SU-DHL-6 (cell line): ENCODE results near the gene CISD3.

Experiments used
- H2AFZ ChIP-seq: fragments of 200-600 bp; sonication (generic); 2 replicates; pipeline ENCODE4 v1.6.1; 2014; ENCODE audit warnings: low read depth, mild to moderate bottlenecking, moderate library complexity, mixed read lengths, antibody characterized with exemption, low read length; ENCODE audit not compliant: severe bottlenecking
- H3F3A ChIP-seq: fragments of 200-600 bp; shearing (Covaris generic); 2 replicates; pipeline ENCODE4 v1.6.0; 2016; ENCODE audit warnings: antibody characterized with exemption, mild to moderate bottlenecking; ENCODE audit not compliant: insufficient read depth
- H3K27ac ChIP-seq: fragments of 200-600 bp; sonication (generic); 2 replicates; pipeline ENCODE4 v1.5.1; 2016; ENCODE audit warnings: low read depth, mild to moderate bottlenecking, low read length, moderate library complexity, mixed read lengths
- H3K27me3 ChIP-seq: fragments of 200-600 bp; sonication (generic), shearing (Covaris generic); 2 replicates; pipeline ENCODE4 v1.6.0; 2014; ENCODE audit warnings: mild to moderate bottlenecking, low read length
- H3K36me3 ChIP-seq: fragments of 200-600 bp; sonication (generic); 2 replicates; pipeline ENCODE4 v1.6.1; 2014; ENCODE audit warnings: mild to moderate bottlenecking, low read length, mixed read lengths
- H3K4me2 ChIP-seq: fragments of 300-600, 200-600 bp; shearing (Covaris generic), sonication (generic); 2 replicates; pipeline ENCODE4 v1.6.0; 2014; ENCODE audit warnings: low read length, low read depth, mild to moderate bottlenecking; ENCODE audit not compliant: poor library complexity, severe bottlenecking
- H3K4me3 ChIP-seq: fragments of 200-600 bp; sonication (generic); 2 replicates; pipeline ENCODE4 v1.5.1; 2014; ENCODE audit warnings: antibody characterized with exemption, low read length, mild to moderate bottlenecking, mixed read lengths; ENCODE audit not compliant: insufficient read depth, poor library complexity, severe bottlenecking
- H3K79me2 ChIP-seq: fragments of 200-600 bp; sonication (generic); 2 replicates; pipeline ENCODE4 v1.6.1; 2014; ENCODE audit warnings: mild to moderate bottlenecking, low read length, moderate library complexity; ENCODE audit not compliant: insufficient read depth
- H3K9ac ChIP-seq: fragments of 200-600 bp; sonication (generic); 2 replicates; pipeline ENCODE4 v1.7.0; 2014; ENCODE audit warnings: mild to moderate bottlenecking, low read length
- H3K9me2 ChIP-seq: fragments of 200-600 bp; sonication (generic); replicated peaks from 2 replicates; pipeline ENCODE4 v1.6.1; 2014; ENCODE audit warnings: low read length; ENCODE audit not compliant: insufficient read depth
- H3K9me3 ChIP-seq: fragments of 200-600 bp; sonication (generic); 2 replicates; pipeline ENCODE4 v1.6.1; 2014; ENCODE audit warnings: low read length, mixed read lengths; ENCODE audit not compliant: insufficient read depth
- H4K20me1 ChIP-seq: fragments of 200-600 bp; sonication (generic); 2 replicates; pipeline ENCODE4 v1.6.1; 2014; ENCODE audit warnings: low read depth, mild to moderate bottlenecking, antibody characterized with exemption, low read length, moderate library complexity, mixed read lengths
- CTCF ChIP-seq: fragments of 200-600 bp; sonication (generic); IDR thresholded peaks from one replicate; pipeline ENCODE4 v1.5.1; 2017; ENCODE audit warnings: antibody characterized with exemption, mild to moderate bottlenecking, low read length, moderate library complexity; ENCODE audit not compliant: insufficient read depth, poor library complexity, severe bottlenecking
- EZH2phosphoT487 ChIP-seq: fragments of 200-600 bp; sonication (generic), shearing (Covaris generic); conservative IDR thresholded peaks from 2 replicates; pipeline ENCODE4 v1.6.1; 2018; ENCODE audit warnings: mild to moderate bottlenecking, antibody characterized with exemption, low read length, moderate library complexity, mixed read lengths

CISD3 gene

GRCh38 chr17:38766341-38766740 lies 36.2 kb downstream of the CISD3 start:
- no peaks in the 10 kb centered on the region for H3K9me3 ChIP-seq
- no peaks in the 10 kb centered on the region for H3K9me2 ChIP-seq
- H3K4me3 ChIP-seq = no peak overlapping the region
- no peaks in the 10 kb centered on the region for H3K79me2 ChIP-seq
- no peaks in the 10 kb centered on the region for H3F3A ChIP-seq
- TF ChIP-seq EZH2phosphoT487 = no peak
- TF ChIP-seq CTCF = no peak
- no peaks in the 10 kb centered on the region for H4K20me1 ChIP-seq
- no peaks in the 10 kb centered on the region for H3K27me3 ChIP-seq
- H3K9ac ChIP-seq = no peak overlapping the region
- H3K4me2 ChIP-seq = no peak overlapping the region
- H3K27ac ChIP-seq = no peak overlapping the region
- H2AFZ ChIP-seq = no peak overlapping the region
- H3K36me3 ChIP-seq = peaks cover 4% of the 10 kb centered on the region; the same call in 1 of the 2 replicates

DNA sequence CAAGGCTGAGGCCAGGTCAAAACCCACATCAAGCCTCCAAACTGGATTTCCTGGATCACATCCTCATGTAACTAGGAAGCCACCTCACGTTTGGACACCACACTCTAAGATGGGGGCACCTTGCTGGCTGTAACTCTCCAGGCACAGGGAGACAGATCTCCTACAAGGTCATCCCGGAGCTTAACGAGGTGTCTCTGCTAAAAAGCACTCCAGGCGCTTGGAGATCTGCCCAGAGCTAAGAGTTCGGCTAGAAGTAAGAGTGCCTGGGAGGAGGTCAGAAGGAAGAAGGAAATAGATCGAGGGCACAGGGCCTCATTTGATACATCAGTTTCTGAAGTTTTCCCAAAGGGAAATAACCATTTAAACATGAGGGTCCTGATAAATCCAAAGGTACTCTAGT lies 38.3 kb downstream of the CISD3 start:
- H3K27me3 ChIP-seq = no peaks in the 10 kb centered on the region
- H3K36me3 ChIP-seq = peaks cover 4% of the 10 kb centered on the region; the same call in 1 of the 2 replicates
- no peaks in the 10 kb centered on the region for H3K9me2 ChIP-seq
- H3K4me3 ChIP-seq = no peak overlapping the region
- H4K20me1 ChIP-seq = no peaks in the 10 kb centered on the region
- H2AFZ ChIP-seq = no peak overlapping the region
- H3K9me3 ChIP-seq = no peaks in the 10 kb centered on the region
- TF ChIP-seq CTCF = no peak
- no peak for TF ChIP-seq EZH2phosphoT487
- no peak overlapping the region for H3K4me2 ChIP-seq
- no peaks in the 10 kb centered on the region for H3F3A ChIP-seq
- H3K9ac ChIP-seq = no peak overlapping the region
- H3K79me2 ChIP-seq = no peaks in the 10 kb centered on the region
- no peak overlapping the region for H3K27ac ChIP-seq

- H4K20me1 ChIP-seq = no peaks in the 10 kb centered on the region
- H2AFZ ChIP-seq = no peak overlapping the region
- H3K4me3 ChIP-seq = no peak overlapping the region
- no peaks in the 10 kb centered on the region for H3K79me2 ChIP-seq
- no peaks in the 10 kb centered on the region for H3K9me2 ChIP-seq
- H3K27ac ChIP-seq = no peak overlapping the region
- no peaks in the 10 kb centered on the region for H3F3A ChIP-seq
- H3K36me3 ChIP-seq = no peaks in the 10 kb centered on the region
- H3K9ac ChIP-seq = no peak overlapping the region
- H3K4me2 ChIP-seq = no peak overlapping the region
- TF ChIP-seq EZH2phosphoT487 = no peak
- TF ChIP-seq CTCF = no peak
- H3K9me3 ChIP-seq = no peaks in the 10 kb centered on the region
- no peaks in the 10 kb centered on the region for H3K27me3 ChIP-seq
Observed at GRCh38 chr17:38773258-38773657, 43.1 kb downstream of the CISD3 start.
